H1 (cell line): ENCODE measurements around the gene SYT13. TPM values are rescaled to one million over a fixed set of nuclear protein-coding genes. Genes with fewer than 3 reads are reported as not detected.

ENCODE experiments used
- ATF2 ChIP-seq: IDR thresholded peaks from 2 replicates; pipeline ENCODE4 v1.6.1; 2012; ENCODE audit warnings: low read length, inconsistent platforms
- RXRA ChIP-seq: IDR thresholded peaks from 2 replicates; pipeline ENCODE4 v1.6.1; 2011; ENCODE audit warnings: low read depth, mild to moderate bottlenecking, low read length, moderate library complexity; ENCODE audit not compliant: insufficient read depth
- YY1 ChIP-seq: IDR thresholded peaks from 2 replicates; pipeline ENCODE4 v1.6.1; 2011; ENCODE audit warnings: low read depth, mild to moderate bottlenecking, low read length
- polyA plus RNA-seq, 7 experiments: library from polyadenylated mRNA; depleted of rRNA in 3 of 7; stranded (reverse) in 5 of 7; unstranded in 2 of 7; fragments of >200 nt in 5 of 7; fragments of 200-250 nt in 2 of 7; gene quantifications; 1 replicate in 5 of 7; 2 replicates in 1 of 7; 4 replicates in 1 of 7; pipeline versions ENCODE4 v1.2.1 to v1.2.3, GENCODE V29; 2011 to 2013; ENCODE audit warnings: missing spikeins in 2 of 7, mixed read lengths in 2 of 7
- total RNA-seq: library from RNA; stranded (reverse); fragmentation: NEBNext Ultra II Directional; extraction: Animal tissue kit (Norgen Biotek cat#: 25700); gene quantifications from 2 replicates; pipeline ENCODE4 v1.2.1, GENCODE V29; 2021
- TF ChIP-seq, protein P1 (sequence below): IDR thresholded peaks from 2 replicates; pipeline ENCODE4 v1.6.1; 2012; ENCODE audit warnings: inconsistent platforms

The SYT13 gene
- total and polyA plus RNA-seq, 2 of the 8 experiments (the other 6 are each of a cell fraction or from before 2014, with no cell fraction given), result 4.8 to 13.2 TPM

DNA sequence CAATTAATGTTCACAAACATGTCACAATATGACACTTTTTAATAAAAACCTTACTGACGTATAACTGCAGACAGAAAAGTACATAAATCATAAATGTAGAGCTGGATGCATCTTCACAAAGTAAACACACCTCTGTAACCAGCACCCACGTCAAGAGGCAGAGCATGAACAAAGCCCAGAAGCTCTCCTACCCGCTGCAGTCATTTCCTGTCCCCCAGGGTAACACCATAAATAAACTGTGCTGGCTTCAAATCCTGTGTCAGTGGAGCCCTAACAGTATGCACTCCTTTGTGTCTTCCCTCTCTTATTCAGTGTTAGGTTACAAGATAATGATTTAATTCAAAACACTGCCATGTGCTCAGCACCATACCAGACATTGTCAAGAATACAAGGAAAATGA lies 5.7 kb downstream of the SYT13 start (continued):
- no peak for TF ChIP-seq YY1
- no peak for TF ChIP-seq ATF2
- no peak for TF ChIP-seq RXRA
- TF ChIP-seq, protein P1, sequence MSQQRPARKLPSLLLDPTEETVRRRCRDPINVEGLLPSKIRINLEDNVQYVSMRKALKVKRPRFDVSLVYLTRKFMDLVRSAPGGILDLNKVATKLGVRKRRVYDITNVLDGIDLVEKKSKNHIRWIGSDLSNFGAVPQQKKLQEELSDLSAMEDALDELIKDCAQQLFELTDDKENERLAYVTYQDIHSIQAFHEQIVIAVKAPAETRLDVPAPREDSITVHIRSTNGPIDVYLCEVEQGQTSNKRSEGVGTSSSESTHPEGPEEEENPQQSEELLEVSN, result no peak
